NCI-H1105 (cell line): Measurements from ENCODE around the gene ARHGEF4.
"Not testable (repeated sequence)": the region's sequence is repeated elsewhere in the genome, so short reads cannot be mapped to it uniquely, and the experiment has no call there.

ENCODE experiments used
- DNase-seq: peaks from one replicate; lab custom pipeline; 2025; lab: John Stamatoyannopoulos, UW

ARHGEF4 gene

GRCh38 chr2:131052741-131053263 lies 216.1 kb downstream of the ARHGEF4 start:
- DNase-seq = no peak

- DNase-seq = no peak
These were observed 217.8 kb downstream of the ARHGEF4 start for GRCh38 chr2:131054488-131054887.

- DNase-seq = no peak
These were observed 218.7 kb downstream of the ARHGEF4 start for GRCh38 chr2:131055169-131056065.

GRCh38 chr2:131056204-131056931 lies 219.7 kb downstream of the ARHGEF4 start:
- no peak for DNase-seq

DNA sequence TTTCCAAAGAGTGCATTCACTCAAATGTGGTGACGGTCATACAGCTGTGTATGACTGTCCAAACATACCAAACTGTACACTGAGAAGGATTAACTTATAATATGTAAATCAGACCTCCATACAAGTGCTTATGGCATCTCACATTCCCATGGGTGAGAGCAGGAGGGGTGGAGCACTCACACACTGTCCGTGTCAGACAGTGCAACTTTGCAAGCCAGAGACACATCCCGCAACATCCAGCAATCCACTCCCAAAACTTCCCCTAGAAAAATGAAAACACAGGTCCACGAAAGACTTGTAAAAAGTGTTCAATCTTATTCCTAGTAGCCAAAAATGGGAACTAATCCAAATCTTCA lies 220.2 kb downstream of the ARHGEF4 start:
- no peak for DNase-seq

DNA sequence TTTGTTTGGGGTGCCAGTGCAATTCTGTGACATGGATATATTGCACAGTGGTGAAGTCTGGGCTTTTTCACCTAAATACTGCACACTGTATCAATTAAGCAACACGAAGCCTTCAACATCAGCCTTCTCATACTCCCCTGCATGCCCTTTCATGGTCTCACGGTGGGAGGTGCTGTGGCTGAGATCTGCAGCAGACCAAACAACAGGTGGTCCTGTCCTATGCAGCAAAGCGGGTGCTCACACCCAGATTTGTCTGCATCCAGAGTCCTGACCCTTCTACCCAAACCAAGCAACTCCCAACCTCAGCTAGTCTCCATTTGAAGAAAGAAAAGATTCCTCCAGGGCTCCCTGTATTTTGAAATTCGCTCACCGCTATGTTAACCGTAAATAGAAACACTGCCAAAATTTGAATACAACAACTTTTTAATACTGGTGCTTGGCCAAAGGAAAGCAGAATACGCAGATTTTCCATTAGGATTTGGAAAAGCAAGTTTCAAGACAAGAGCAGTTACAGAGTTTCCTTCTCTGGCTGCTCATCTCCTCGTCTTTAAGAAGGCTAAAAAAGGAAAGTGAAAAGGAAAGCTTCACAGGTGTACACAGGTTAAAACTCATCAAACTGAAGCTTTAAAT lies 221.6 kb downstream of the ARHGEF4 start:
- DNase-seq = no peak

GRCh38 chr2:131058920-131059319 lies 222.2 kb downstream of the ARHGEF4 start:
- DNase-seq = no peak

DNA sequence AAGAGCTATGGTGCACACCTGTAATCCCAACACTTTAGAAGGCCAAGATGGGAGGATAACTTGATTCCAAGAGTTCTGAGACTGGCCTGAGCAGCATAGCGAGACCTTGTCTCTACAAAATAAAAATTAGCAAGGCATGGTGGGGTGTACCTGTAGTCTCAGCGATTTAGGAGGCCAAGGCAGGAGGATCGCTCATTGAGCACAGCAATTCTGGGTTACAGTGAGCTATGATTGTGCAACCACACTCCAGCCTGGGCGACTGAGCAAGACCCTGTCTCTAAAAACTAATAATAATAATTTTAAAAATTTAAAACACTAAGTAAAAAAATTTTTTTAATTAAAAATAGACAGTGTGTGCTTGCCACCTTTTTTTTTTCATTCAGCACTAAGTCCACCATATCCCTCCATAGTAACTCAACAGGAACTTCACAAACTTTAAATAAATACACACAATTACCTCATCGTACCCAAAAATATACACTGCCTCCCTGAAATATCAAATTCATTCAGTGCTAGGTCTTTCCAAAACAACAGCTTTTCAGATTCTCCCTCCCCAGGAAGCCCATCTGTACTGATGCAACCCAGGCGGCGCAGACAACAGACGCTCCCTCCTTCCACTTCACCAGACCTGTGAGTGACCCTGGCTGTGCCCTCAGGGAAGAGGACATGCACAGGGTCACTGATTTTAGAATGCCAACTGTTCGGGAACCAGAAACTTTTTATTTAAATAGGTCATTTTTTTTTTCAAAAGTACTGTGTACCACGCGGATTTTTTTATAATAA lies 227.0 kb downstream of the ARHGEF4 start:
- DNase-seq = no peak

DNA sequence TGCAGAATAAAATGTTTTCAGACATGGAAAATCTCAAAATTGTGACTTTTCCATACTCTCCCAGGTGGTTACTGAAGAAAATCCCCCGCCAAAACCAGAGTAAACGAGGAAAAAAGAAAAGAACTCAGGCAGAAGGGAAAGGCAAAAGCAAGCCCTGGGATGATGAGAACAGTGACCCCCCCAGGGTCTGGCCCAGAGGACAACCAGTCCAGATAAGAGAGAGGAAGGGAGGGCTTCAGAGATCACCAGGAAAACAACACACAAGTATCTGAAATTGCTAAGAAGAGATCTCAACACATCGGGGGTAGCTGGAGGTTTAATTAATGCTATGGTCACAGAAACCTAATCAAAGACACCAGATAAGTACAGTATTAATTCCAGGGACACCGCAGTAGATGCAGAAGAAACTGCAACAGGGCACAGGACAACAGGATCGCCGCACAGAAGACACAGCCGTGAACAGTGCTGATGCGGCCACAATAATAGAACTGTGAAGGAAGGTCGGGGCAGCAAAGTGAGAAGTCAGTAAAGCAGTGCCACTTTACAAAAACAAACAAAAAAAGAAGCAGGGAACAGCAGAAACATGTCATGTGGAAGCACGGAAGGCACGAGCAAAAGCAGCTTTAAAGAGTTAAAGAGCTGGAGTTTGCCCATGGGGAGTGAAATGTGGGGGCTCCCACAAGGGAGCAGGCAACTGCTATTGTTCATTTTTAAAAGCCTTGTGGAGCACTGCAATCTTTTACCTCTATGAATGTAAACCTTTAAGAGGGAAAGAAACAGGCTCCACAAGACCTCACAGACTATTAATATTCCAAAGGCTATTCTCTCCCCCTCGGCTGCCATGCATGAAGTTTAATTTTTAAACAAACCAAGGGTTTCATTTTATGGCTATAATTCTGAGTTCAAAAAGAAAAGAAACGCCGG lies 228.1 kb downstream of the ARHGEF4 start:
- no peak for DNase-seq

- DNase-seq = no peak
These were observed 230.9 kb downstream of the ARHGEF4 start for GRCh38 chr2:131067465-131068125.

DNA sequence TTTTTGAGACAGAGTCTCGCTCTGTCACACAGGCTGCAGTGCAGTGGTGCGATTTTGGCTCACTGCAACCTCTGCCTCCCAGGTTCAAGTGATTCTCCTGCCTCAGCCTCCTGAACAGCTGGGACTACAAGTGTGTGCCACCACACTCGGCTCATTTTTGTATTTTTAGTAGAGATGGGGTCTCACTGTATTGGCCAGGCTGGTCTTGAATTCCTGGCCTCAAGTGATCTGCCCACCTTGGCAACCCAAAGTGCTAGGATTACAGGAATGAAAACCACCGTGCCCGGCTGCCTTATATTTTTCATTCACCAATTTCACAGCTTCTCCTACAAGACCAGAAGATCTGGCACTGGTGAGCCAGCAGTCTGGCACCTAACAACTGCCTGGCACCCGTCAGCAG lies 231.5 kb downstream of the ARHGEF4 start:
- not testable (repeated sequence) for DNase-seq

- not testable (repeated sequence) for DNase-seq
These were observed 238.9 kb downstream of the ARHGEF4 start for GRCh38 chr2:131075578-131075977.

DNA sequence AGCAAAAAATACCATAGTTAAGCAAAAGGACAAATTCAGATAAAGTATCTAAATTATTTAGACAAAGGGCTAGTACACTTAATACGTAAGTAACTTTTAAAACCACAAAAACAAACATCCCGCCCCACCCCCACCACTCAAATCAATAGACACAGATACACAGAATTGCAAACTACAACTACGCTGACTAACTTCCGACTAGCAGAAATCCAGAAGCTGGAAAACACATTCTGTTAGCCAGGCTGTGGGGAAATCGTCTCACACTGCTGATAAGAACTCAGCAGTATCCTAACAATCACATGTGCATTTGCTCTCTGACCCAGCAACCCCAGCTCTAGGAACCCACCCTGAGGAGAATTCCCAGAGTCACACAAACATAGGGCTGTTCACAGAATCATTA lies 240.0 kb downstream of the ARHGEF4 start:
- DNase-seq = no peak

DNA sequence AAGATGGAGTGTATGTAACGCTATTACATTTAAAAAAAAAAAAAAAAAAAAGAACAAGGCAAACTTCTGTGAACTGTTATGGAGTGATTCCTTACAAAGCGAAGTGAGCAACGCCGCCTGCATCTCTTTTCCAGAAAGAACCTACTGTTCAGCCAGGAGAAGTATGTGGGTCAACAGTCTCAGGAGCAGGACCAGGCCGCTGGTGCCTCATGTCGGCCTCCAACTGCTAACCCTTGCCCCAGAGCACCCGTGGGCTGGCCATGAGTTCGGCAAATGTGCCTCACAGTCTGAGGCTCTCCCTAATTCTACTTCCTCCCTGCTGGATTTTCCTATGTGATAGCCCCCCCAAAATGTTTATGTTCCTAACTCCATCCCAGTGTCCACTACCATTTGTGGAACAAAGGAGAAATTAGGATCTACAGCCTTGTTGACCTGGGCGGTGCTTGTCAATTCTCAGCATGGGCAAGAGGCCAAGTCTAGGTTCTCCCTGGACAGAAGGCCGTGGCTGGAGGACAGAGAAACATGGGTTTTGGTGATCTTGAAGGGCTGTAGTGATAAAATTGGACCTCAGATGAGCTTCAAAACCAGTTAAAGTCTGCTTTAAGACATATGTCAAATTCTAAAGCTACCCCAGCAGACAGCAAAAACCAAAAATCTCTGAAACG lies 240.6 kb downstream of the ARHGEF4 start:
- DNase-seq = no peak

- DNase-seq = no peak
These were observed 241.3 kb downstream of the ARHGEF4 start for GRCh38 chr2:131077966-131078365.

GRCh38 chr2:131079931-131080330 lies 243.2 kb downstream of the ARHGEF4 start:
- not testable (repeated sequence) for DNase-seq

DNA sequence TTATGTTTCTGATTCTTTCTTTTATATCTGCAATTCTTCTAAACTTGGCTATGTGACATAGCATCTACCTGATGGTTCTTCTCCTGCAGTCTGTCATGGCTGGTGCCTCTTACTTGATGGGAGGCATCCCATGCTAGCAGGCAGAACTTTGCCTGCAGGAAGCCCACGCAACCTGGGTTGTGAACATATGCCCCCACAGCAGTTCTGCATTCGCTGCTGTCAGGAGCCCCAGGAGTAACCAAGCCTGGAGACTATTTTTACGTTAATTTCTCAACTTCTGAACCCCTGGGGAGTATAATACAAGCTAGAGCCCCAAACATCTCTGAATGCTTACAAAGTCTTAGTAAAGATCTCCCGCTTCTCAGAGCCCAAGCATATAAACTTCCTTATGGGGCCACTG lies 244.5 kb downstream of the ARHGEF4 start:
- no peak for DNase-seq

DNA sequence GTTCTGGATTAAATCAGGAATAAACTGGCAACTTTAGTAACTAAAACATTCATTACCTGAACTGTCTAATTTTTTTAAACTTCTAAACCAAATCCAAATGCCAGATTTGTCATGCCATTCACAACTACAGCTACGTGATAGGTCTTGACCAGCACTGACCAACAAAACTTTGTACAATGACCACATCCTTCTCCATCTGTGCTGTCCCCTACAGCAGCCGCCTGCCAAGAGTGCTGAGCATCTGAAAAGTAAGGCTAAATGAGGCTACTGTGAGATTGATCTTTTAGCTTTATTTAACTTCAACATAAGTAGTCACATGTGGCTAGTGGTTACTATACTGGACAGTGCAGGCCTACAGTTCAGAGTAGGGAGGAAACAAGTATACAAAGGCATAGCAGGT lies 248.9 kb downstream of the ARHGEF4 start:
- DNase-seq = no peak

- no peak for DNase-seq
These were observed 255.8 kb downstream of the ARHGEF4 start for GRCh38 chr2:131092458-131093005.
